Measurements from ENCODE around the gene CCAR1. TPM values are rescaled to one million over a fixed set of nuclear protein-coding genes. Genes with fewer than 3 reads are reported as not detected.
A peak's percentile ranks its signal among the peaks of the same experiment; 100 is the strongest.
"Not testable (repeated sequence)": the region's sequence is repeated elsewhere in the genome, so short reads cannot be mapped to it uniquely, and the experiment has no call there.

The CCAR1 gene, protein sequence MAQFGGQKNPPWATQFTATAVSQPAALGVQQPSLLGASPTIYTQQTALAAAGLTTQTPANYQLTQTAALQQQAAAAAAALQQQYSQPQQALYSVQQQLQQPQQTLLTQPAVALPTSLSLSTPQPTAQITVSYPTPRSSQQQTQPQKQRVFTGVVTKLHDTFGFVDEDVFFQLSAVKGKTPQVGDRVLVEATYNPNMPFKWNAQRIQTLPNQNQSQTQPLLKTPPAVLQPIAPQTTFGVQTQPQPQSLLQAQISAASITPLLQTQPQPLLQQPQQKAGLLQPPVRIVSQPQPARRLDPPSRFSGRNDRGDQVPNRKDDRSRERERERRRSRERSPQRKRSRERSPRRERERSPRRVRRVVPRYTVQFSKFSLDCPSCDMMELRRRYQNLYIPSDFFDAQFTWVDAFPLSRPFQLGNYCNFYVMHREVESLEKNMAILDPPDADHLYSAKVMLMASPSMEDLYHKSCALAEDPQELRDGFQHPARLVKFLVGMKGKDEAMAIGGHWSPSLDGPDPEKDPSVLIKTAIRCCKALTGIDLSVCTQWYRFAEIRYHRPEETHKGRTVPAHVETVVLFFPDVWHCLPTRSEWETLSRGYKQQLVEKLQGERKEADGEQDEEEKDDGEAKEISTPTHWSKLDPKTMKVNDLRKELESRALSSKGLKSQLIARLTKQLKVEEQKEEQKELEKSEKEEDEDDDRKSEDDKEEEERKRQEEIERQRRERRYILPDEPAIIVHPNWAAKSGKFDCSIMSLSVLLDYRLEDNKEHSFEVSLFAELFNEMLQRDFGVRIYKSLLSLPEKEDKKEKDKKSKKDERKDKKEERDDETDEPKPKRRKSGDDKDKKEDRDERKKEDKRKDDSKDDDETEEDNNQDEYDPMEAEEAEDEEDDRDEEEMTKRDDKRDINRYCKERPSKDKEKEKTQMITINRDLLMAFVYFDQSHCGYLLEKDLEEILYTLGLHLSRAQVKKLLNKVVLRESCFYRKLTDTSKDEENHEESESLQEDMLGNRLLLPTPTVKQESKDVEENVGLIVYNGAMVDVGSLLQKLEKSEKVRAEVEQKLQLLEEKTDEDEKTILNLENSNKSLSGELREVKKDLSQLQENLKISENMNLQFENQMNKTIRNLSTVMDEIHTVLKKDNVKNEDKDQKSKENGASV
- 72.1 TPM for total RNA-seq

DNA sequence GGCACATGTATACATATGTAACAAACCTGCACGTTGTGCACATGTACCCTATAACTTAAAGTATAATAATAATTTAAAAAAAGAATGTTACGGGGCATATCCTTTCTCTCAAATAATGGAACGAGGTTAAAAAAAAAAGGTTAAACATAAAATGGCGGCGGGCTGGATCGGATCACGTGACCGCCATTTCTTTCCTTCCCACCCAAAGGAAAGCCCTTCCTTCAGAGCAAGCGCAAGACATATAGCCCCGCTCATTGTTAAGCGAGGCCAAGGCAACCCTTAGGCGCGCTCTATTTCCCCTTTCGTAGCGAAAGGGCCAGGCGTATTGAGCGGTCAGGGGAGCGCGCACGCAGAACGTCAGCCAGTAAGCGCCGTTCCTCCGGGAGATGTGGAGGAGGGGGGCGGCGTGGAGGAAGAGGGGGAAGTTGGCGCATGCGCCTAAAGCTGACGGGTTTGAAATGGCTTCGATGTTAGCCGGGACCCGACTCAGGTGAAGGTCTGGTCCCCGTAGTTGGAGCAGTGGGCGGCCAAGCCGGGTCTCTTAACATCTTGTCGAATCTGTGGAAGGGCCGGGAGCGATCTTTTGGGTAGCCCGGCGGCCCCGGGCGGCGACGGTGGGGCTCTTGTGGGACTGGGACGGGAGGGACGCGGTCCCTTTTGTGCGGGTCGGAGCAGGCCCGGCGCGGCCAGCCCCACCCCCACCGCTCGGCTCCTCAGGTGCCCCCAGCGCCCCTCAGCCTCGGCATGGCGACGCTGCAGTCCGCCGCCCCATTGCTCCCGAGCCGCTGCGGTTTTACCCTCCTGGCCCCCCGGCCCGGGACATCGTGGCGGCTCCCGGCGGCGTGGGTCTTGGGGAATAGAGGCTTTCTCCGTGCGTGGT, at the start of gene CCAR1:
CCAR1 (plus strand) TSS at position 447 of the 880 bp plus-strand sequence. CDS start 1,266 bp downstream, outside the sequence.
- no peaks in the 10 kb centered on the region for H3K27me3 ChIP-seq (ENCODE audit: insufficient read depth, low read length)
- no peaks in the 10 kb centered on the region for H3K9me3 ChIP-seq (ENCODE audit: low read depth, low read length)
- peak within 1 kb of the TSS; percentile 77 for H3K4me3 ChIP-seq (ENCODE audit: low read length)
- H3K4me1 ChIP-seq (ENCODE audit: insufficient read depth, low read length) = peaks cover 11% of the 10 kb centered on the region

DNA sequence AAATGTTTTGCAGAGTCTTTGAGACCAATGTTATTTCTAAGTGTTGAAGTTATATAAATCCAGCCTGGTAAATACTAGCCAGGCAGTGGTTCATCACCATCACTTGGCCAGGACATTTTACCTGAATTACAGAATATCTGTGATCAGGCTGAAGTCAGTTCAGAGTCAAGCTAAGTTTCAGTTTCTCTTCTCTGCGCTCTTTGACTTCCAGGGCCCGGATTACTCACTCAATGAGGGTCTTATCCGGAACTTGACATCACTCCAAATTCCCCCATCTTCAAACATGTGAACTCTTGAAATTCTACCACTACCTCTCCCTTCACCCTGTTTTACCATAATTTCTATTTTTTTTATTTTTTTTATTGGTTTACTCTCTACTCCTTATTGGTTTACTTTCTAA, 36.6 kb upstream of the CCAR1 start:
- Histone ChIP-seq H3K4me3 (ENCODE audit: low read length) (no peak overlapping the region), H3K9me3 (ENCODE audit: low read depth, low read length) (no peaks in the 10 kb centered on the region), H3K27me3 (ENCODE audit: insufficient read depth, low read length) (no peaks in the 10 kb centered on the region)

DNA sequence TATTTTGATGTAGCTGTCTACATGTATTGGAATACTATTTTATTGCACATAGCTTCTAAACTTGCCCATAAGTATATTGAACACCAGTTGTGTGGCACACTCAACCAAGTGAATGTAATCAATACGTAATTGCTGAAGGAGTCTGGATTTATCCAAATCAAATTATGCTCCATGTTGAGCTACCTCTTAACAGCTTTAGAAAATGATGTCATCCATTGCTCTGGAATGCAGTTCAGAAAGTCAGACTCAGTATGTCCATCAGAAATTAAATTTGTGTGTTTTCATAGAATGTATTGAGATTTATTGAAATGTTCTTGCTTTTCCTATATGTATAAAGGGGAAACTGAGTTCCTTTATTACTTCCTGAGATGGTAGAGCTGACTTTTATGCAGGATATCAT, 25.0 kb upstream of the CCAR1 start:
- Histone ChIP-seq H3K4me3 (ENCODE audit: low read length) (no peak overlapping the region), H3K4me1 (ENCODE audit: insufficient read depth, low read length) (no peaks in the 10 kb centered on the region), H3K27me3 (ENCODE audit: insufficient read depth, low read length) (no peaks in the 10 kb centered on the region), H3K9me3 (ENCODE audit: low read depth, low read length) (no peaks in the 10 kb centered on the region)

More for the DNA sequence above, 36.6 kb upstream of the CCAR1 start:
- H3K4me1 ChIP-seq (ENCODE audit: insufficient read depth, low read length) = no peaks in the 10 kb centered on the region

DNA sequence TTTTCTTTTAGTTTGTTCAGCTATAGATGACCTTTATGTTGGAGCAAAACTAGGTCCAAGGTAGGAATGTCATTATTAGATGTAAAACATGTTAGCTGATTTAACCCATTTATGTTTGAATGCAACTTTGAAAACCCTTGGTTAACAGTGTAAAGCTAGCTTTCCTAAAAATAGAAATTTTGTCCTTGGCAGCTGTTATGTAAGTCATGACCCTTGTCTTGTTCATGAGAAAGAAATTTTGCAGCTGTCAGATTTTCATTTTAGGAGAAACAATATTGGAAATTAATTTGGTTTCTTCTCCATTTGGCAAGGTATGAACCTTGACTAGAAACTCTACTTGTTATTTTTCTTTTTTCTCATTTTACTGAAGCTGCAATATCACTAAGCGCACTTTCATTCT, 23.9 kb upstream of the CCAR1 start:
- Histone ChIP-seq H3K27me3 (ENCODE audit: insufficient read depth, low read length) (no peaks in the 10 kb centered on the region), H3K4me1 (ENCODE audit: insufficient read depth, low read length) (no peaks in the 10 kb centered on the region), H3K9me3 (ENCODE audit: low read depth, low read length) (no peaks in the 10 kb centered on the region), H3K4me3 (ENCODE audit: low read length) (no peak overlapping the region)

DNA sequence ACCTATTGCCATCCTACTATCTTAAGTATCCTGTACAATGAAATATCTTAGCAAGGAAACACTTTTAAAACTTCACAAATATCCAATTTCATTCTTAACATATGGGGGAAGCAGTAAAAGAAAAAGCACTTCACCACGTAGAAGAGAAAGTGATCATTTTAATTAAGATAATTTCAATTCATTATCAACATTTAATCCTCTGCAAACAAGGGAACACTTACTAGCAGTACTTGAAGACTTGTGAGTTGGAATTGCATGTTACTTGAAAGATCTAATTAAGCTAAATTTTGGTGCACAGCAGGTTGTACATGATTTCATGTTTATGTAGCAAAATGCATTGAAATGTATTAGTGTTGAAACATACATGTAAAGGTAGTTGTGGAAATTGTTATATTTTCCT, 20.8 kb upstream of the CCAR1 start:
- Histone ChIP-seq H3K4me3 (ENCODE audit: low read length) (no peak overlapping the region), H3K9me3 (ENCODE audit: low read depth, low read length) (no peaks in the 10 kb centered on the region), H3K27me3 (ENCODE audit: insufficient read depth, low read length) (no peaks in the 10 kb centered on the region), H3K4me1 (ENCODE audit: insufficient read depth, low read length) (no peaks in the 10 kb centered on the region)

DNA sequence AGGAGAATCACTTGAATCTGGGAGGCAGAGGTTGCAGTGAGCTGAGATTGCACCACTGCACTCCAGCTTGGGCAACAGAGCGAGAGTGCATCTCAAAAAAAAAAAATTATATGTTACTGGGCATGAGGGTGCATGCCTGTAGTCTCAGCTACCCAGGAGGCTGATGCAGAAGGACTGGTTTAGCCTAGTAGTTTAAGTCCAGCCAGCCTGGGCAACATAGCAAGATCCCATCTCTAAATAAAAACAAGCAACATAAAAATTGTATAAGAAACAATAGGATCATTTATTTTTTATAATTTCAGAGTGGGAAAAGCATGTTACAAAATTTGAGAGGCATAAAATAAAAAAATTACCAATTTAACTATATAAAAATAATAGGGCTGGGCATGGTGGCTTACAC, 15.5 kb upstream of the CCAR1 start:
- H3K4me3 ChIP-seq (ENCODE audit: low read length) = no peak overlapping the region

DNA sequence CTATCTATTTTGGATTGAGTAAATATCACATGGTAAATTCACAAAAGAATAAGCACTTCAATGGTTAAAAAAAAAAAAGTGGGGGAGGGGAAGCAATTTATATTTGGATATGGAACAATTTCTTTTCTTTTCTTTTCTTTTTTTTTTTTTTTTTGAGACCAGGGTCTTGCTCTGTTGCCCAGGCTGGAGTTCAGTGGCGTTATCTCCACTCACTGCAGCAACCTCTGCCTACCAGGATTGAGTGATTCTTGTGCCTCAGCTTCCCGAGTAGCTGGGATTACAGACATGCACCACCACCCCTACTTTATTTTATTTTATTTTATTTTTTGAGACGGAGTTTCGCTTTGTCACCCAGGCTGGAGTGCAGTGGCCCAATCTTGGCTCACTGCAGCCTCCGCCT, 12.1 kb upstream of the CCAR1 start:
- not testable (repeated sequence) for H3K4me3 ChIP-seq (ENCODE audit: low read length); H3K9me3 ChIP-seq (ENCODE audit: low read depth, low read length); H3K27me3 ChIP-seq (ENCODE audit: insufficient read depth, low read length); H3K4me1 ChIP-seq (ENCODE audit: insufficient read depth, low read length)

More for the DNA sequence above, 15.5 kb upstream of the CCAR1 start:
- Histone ChIP-seq H3K4me1 (ENCODE audit: insufficient read depth, low read length) (no peaks in the 10 kb centered on the region), H3K9me3 (ENCODE audit: low read depth, low read length) (no peaks in the 10 kb centered on the region), H3K27me3 (ENCODE audit: insufficient read depth, low read length) (no peaks in the 10 kb centered on the region)

DNA sequence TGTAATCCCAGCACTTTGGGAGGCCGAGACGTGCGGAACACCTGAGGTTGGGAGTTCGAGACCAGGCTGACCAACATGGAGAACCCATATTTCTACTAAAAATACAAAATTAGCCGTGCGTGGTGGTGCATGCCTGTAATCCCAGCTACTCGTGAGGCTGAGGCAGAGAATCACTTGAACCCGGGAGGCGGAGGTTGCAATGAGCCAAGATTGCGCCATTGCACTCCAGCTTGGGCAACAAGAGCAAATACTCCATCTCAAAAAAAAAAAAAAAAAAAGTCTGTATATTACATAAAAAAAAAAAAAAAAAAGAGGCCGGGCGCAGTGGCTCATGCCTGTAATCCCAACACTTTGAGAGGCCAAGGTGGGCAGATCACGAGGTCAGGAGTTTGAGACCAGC, 8.0 kb upstream of the CCAR1 start:
- not testable (repeated sequence) for H3K4me1 ChIP-seq (ENCODE audit: insufficient read depth, low read length); H3K4me3 ChIP-seq (ENCODE audit: low read length); H3K9me3 ChIP-seq (ENCODE audit: low read depth, low read length); H3K27me3 ChIP-seq (ENCODE audit: insufficient read depth, low read length)

DNA sequence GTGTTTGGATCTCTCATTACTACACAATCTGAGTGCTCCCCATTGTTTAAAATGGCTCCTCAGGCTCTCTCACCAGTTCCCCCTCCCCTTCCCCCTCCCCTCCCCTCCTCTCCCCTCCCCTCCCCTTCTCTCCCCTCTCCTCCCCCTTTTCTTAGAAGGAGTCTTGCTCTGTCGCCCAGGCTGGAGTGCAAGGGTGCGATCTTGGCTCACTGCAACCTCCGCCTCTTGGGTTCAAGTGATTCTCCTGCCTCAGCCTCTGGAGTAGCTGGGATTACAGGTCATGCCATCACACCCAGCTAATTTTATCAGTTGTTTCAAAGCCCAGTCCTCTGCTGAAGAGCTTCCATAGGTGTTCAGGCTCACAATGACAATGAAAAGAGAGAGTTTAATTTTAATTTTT, 3.6 kb upstream of the CCAR1 start:
- Histone ChIP-seq H3K27me3 (ENCODE audit: insufficient read depth, low read length) (no peaks in the 10 kb centered on the region), H3K4me1 (ENCODE audit: insufficient read depth, low read length) (peaks cover 7% of the 10 kb centered on the region), H3K9me3 (ENCODE audit: low read depth, low read length) (no peaks in the 10 kb centered on the region), H3K4me3 (ENCODE audit: low read length) (no peak overlapping the region)

DNA sequence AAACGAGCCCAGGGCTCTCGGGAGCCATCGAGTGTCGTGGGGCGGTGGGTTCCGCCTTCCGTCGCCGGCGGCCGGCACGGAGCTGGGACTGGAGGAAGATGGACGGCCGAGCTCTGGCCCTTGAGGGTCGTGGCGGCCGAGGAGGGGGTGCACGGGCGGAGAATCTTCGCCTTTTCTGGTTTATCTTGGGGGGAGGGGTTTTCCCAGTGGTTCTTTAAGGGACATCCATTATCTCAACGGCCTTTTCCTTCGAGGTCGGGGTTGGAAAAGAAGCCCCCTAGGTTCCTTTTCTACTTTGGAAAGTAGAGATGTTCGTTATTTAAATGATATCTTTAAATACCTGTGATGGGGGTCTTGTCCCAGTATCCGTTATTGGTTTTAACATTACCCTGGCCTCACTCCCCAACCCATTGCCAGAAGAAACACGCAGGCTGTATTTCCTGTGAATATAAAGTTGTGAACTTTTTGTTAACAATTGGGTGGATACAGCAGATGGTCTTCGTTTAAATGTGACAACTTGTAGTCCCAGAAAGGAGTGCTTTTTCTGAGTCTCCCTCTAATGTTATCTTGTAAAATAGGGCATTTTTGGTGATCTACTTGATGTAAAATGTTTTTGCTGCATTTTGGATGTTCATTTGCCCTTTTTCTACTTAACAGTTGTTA, 765 bp downstream of the CCAR1 start:
- no peaks in the 10 kb centered on the region for H3K27me3 ChIP-seq (ENCODE audit: insufficient read depth, low read length)
- H3K4me1 ChIP-seq (ENCODE audit: insufficient read depth, low read length) = peaks cover 11% of the 10 kb centered on the region
- no peaks in the 10 kb centered on the region for H3K9me3 ChIP-seq (ENCODE audit: low read depth, low read length)
- peak overlapping the region; percentile 77 for H3K4me3 ChIP-seq (ENCODE audit: low read length)

DNA sequence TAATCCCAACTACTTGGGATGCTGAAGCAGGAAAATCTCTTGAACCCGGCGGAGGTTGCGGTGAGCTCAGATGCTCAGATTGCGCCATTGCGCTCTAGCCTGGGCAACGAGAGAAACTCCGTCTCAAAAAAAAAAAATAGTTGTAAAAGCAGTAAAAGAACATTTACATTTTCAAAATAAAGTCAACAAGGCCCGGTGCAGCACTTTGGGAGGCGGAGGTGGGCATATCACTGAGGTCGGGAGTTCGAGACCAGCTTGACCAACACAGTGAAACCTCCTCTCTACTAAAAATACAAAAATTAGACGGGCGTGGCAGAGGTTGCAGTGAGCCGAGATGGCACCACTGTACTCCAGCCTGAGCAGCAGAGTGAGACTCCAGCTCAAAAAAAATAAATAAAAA, 4.0 kb downstream of the CCAR1 start:
- Histone ChIP-seq H3K9me3 (ENCODE audit: low read depth, low read length) (no peaks in the 10 kb centered on the region), H3K4me3 (ENCODE audit: low read length) (no peak overlapping the region), H3K27me3 (ENCODE audit: insufficient read depth, low read length) (no peaks in the 10 kb centered on the region), H3K4me1 (ENCODE audit: insufficient read depth, low read length) (peaks cover 11% of the 10 kb centered on the region)

DNA sequence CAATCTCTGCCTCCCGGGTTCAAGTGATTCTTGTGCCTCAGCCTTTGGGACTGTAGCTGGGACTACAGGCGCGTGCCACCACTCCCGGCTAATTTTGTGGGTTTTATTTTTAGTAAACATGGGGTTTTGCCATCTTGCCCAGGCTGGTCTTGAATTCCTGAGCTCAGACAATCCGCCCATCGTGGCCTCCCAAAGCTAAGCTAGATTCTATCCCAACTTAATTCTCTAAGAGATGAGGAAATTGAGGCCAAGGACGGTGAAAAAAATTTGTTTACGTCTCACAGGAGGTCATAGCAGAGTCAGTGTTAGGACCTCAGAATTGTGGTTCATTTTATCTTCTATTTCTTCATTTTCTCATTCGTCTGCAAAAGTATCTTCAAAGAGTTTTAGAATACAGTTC, 6.1 kb downstream of the CCAR1 start:
- Histone ChIP-seq H3K27me3 (ENCODE audit: insufficient read depth, low read length) (no peaks in the 10 kb centered on the region), H3K9me3 (ENCODE audit: low read depth, low read length) (no peaks in the 10 kb centered on the region), H3K4me1 (ENCODE audit: insufficient read depth, low read length) (peaks cover 7% of the 10 kb centered on the region), H3K4me3 (ENCODE audit: low read length) (no peak overlapping the region)

DNA sequence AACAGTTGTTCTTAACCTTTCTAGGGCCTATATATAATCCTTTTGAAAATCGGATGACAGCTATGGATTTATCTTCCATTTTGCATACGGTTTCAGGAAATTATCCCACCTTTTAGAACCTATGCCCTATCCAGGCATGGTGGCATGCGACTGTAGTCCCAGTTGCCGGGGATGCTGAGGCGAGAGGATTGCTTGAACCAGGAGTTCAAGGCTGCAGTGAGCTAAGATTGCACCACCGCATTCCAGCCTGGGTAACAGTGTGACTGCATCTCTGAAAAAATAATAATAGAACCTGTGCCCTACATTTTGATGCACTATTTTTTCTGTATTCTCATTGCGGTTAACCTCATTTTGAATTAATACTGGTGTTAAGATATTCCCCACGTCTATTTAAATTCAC, 11.6 kb downstream of the CCAR1 start:
- Histone ChIP-seq H3K4me3 (ENCODE audit: low read length) (no peak overlapping the region), H3K4me1 (ENCODE audit: insufficient read depth, low read length) (no peaks in the 10 kb centered on the region), H3K9me3 (ENCODE audit: low read depth, low read length) (no peaks in the 10 kb centered on the region), H3K27me3 (ENCODE audit: insufficient read depth, low read length) (no peaks in the 10 kb centered on the region)

DNA sequence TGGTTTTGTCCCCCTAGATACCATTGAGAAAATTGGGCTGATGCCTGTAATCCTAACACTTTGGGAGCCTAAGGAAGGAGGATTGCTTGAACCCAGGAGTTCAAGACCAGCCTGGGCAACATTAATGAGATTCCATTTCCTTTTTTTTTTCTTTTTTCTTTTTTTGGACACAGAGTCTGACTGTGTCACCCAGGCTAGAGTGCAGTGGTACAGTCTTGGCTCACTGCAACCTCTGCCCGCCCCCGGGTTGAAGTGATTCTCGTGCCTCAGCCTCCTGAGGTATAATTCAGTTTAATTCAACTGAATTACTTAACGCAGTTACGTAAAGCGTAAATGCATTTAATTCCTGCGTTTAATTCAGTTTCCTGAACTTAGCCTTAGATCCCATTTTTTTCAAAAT, 13.3 kb downstream of the CCAR1 start:
- Histone ChIP-seq H3K9me3 (ENCODE audit: low read depth, low read length) (no peaks in the 10 kb centered on the region), H3K27me3 (ENCODE audit: insufficient read depth, low read length) (no peaks in the 10 kb centered on the region), H3K4me1 (ENCODE audit: insufficient read depth, low read length) (no peaks in the 10 kb centered on the region), H3K4me3 (ENCODE audit: low read length) (no peak overlapping the region)

Measured in mononuclear cell (primary cell).